ENCODE data around the gene MACROD2. TPM values are rescaled to one million over a fixed set of nuclear protein-coding genes. Genes with fewer than 3 reads are reported as not detected.

Gene MACROD2
- total RNA-seq, 6 experiments from 2014 or later, result 0.05 to 0.57 (median 0.11) TPM; not detected in 1

DNA sequence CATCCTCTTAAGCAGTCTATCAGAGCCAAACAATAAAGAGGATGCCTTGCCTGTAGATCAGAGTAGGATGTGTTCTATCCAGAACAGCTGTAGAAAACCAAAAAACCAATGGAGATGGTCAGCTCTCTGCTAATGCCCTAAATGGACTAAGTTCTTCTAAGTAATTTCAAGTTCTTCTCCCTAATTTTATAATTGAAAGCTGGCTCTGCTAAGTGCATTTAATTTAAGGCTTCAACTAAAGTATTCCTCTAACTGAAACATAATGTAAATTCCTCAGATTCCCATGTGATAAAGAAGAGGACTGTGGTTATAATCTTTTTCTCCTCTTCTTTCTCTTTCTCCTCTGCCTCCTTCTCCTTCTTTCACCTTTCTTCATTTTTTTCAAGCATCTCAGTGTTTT lies 1868.4 kb downstream of the MACROD2 start:
- no peak overlapping the region for H3K4me3 Mint-ChIP-seq
- H3K27me3 Mint-ChIP-seq (ENCODE audit: insufficient read depth), result peaks cover 2% of the 10 kb centered on the region
- no peaks in the 10 kb centered on the region for H3K4me1 Mint-ChIP-seq (ENCODE audit: low read depth)
- peaks cover 12% of the 10 kb centered on the region for H3K9me3 Mint-ChIP-seq
- H3K36me3 Mint-ChIP-seq (ENCODE audit: low read depth), result no peaks in the 10 kb centered on the region
- H3K27ac Mint-ChIP-seq, result no peak overlapping the region
- TF ChIP-seq, protein P1, sequence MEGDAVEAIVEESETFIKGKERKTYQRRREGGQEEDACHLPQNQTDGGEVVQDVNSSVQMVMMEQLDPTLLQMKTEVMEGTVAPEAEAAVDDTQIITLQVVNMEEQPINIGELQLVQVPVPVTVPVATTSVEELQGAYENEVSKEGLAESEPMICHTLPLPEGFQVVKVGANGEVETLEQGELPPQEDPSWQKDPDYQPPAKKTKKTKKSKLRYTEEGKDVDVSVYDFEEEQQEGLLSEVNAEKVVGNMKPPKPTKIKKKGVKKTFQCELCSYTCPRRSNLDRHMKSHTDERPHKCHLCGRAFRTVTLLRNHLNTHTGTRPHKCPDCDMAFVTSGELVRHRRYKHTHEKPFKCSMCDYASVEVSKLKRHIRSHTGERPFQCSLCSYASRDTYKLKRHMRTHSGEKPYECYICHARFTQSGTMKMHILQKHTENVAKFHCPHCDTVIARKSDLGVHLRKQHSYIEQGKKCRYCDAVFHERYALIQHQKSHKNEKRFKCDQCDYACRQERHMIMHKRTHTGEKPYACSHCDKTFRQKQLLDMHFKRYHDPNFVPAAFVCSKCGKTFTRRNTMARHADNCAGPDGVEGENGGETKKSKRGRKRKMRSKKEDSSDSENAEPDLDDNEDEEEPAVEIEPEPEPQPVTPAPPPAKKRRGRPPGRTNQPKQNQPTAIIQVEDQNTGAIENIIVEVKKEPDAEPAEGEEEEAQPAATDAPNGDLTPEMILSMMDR (IDR thresholded peaks at IDR 0.05), result no peak
- no peak for DNase-seq

GRCh38 chr20:15865553-15865952 lies 1870.2 kb downstream of the MACROD2 start:
- H3K9me3 Mint-ChIP-seq, result peaks cover 6% of the 10 kb centered on the region; the same call in 1 of the 2 replicates
- peaks cover 3% of the 10 kb centered on the region for H3K27me3 Mint-ChIP-seq (ENCODE audit: insufficient read depth)
- H3K4me3 Mint-ChIP-seq, result no peak overlapping the region
- no peaks in the 10 kb centered on the region for H3K36me3 Mint-ChIP-seq (ENCODE audit: low read depth)
- no peaks in the 10 kb centered on the region for H3K4me1 Mint-ChIP-seq (ENCODE audit: low read depth)
- H3K27ac Mint-ChIP-seq, result no peak overlapping the region
- DNase-seq, result no peak
- TF ChIP-seq, protein P1 (IDR thresholded peaks at IDR 0.05), result no peak

DNA sequence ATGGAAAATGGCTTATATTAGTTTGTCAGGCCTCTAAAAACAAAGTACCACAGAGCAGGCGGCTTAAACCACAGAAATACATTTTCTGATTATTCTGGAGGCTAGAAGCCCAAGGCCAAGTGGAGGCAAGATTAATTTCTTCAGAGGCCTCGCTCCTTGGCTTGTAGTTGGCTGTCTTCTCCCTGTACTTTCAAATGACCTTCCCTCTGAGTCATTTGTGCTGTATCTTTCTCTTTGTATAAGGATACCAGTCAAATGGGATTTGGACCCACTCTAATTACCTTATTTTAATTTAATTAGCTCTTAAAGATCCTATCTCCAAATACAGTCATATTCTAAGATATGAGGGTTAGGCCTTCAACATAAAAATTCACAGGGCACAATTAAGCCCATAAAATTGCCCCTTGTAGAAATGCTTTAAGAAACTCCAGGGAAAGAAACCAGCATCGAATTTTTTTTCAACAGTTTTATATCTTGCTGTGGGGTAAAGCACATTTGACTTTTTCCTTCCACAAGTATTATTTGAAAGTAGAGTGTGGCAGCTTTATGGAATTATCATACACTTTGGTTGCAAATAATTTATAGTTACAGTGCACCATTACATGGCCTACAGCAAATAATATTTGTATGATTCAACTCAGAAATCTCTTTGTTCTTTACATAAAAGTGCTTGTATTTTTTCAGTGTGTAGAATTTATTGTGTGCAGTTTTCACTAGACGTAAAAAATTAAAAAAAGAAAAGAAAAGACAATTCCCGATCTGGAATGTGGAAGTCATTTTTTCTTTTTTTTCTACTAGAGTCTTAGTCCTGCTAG lies 1871.8 kb downstream of the MACROD2 start:
- Mint-ChIP-seq H3K4me3 (no peak overlapping the region), H3K27ac (no peak overlapping the region), H3K9me3 (peaks cover 6% of the 10 kb centered on the region; the same call in 1 of the 2 replicates), H3K27me3 (ENCODE audit: insufficient read depth) (peaks cover 3% of the 10 kb centered on the region), H3K36me3 (ENCODE audit: low read depth) (no peaks in the 10 kb centered on the region), H3K4me1 (ENCODE audit: low read depth) (no peaks in the 10 kb centered on the region)
- DNase-seq, result no peak
- TF ChIP-seq, protein P1 (IDR thresholded peaks at IDR 0.05), result no peak

DNA sequence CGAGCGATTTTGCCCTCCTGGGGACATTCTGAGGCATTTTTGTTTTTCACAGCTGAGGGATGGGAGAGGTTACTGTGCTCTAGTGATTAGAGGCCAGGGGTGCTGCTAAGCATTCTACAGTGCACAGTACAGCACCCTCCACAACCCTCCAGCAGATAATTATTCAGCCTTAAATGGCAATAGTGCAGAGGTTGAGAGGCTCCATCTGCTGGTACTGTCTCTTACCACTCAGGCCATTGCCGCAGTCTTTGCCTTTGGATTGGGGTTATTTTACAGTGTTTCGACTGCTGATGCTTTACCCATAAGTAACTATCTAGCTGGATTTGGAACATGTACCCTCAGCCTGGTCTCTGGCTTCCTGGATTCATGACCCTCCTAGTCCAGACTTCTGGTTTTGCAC lies 1872.6 kb downstream of the MACROD2 start:
- peaks cover 3% of the 10 kb centered on the region for H3K27me3 Mint-ChIP-seq (ENCODE audit: insufficient read depth)
- no peak overlapping the region for H3K4me3 Mint-ChIP-seq
- no peaks in the 10 kb centered on the region for H3K4me1 Mint-ChIP-seq (ENCODE audit: low read depth)
- TF ChIP-seq, protein P1 (IDR thresholded peaks at IDR 0.05), result no peak; the same call in 1 of the 2 replicates
- no peak overlapping the region for H3K27ac Mint-ChIP-seq
- no peaks in the 10 kb centered on the region for H3K36me3 Mint-ChIP-seq (ENCODE audit: low read depth)
- no peak for DNase-seq
- peaks cover 6% of the 10 kb centered on the region; the same call in 1 of the 2 replicates for H3K9me3 Mint-ChIP-seq

GRCh38 chr20:15875446-15875845 lies 1880.1 kb downstream of the MACROD2 start:
- Mint-ChIP-seq H3K36me3 (ENCODE audit: low read depth) (no peaks in the 10 kb centered on the region), H3K27ac (no peak overlapping the region)

More at GRCh38 chr20:15875446-15875845, 1880.1 kb downstream of the MACROD2 start:
- Mint-ChIP-seq H3K27me3 (ENCODE audit: insufficient read depth) (no peaks in the 10 kb centered on the region), H3K4me1 (ENCODE audit: low read depth) (no peaks in the 10 kb centered on the region), H3K9me3 (peaks cover 34% of the 10 kb centered on the region), H3K4me3 (no peak overlapping the region)
- DNase-seq, result no peak
- TF ChIP-seq, protein P1 (IDR thresholded peaks at IDR 0.05), result no peak
